HEK293T (cell line): ENCODE measurements around the gene TTC9B.

Experiments used
- ARNT ChIP-seq: fragments of 450-650 bp; IDR thresholded peaks from 2 replicates; pipeline ENCODE4 v1.6.1; 2017; ENCODE audit warnings: mild to moderate bottlenecking
- CTBP1 ChIP-seq: fragments of 450-650 bp; IDR thresholded peaks from 2 replicates; pipeline ENCODE4 v1.6.1; 2016; ENCODE audit warnings: borderline replicate concordance
- ELF4 ChIP-seq: fragments of 450-650 bp; IDR thresholded peaks from 2 replicates; pipeline ENCODE4 v1.6.1; 2017; ENCODE audit warnings: antibody characterized with exemption
- FOXK2 ChIP-seq: fragments of 450-650 bp; IDR thresholded peaks from 2 replicates; pipeline ENCODE4 v1.6.1; 2016; ENCODE audit warnings: mild to moderate bottlenecking
- FOXM1 ChIP-seq: fragments of 450-650 bp; IDR thresholded peaks from 2 replicates; pipeline ENCODE4 v1.6.1; 2017; ENCODE audit warnings: mild to moderate bottlenecking, borderline replicate concordance
- L3MBTL2 ChIP-seq: fragments of 450-650 bp; conservative IDR thresholded peaks from 2 replicates; pipeline ENCODE4 v1.6.1; 2016; ENCODE audit warnings: mild to moderate bottlenecking
- NFRKB ChIP-seq: fragments of 450-650 bp; IDR thresholded peaks from 2 replicates; pipeline ENCODE4 v1.6.1; 2016; ENCODE audit warnings: mild to moderate bottlenecking, moderate library complexity
- SP1 ChIP-seq: fragments of 450-650 bp; IDR thresholded peaks from 2 replicates; pipeline ENCODE4 v1.6.1; 2017
- ZNF384 ChIP-seq: fragments of 450-650 bp; IDR thresholded peaks from 2 replicates; pipeline ENCODE4 v1.6.1; 2016

DNA sequence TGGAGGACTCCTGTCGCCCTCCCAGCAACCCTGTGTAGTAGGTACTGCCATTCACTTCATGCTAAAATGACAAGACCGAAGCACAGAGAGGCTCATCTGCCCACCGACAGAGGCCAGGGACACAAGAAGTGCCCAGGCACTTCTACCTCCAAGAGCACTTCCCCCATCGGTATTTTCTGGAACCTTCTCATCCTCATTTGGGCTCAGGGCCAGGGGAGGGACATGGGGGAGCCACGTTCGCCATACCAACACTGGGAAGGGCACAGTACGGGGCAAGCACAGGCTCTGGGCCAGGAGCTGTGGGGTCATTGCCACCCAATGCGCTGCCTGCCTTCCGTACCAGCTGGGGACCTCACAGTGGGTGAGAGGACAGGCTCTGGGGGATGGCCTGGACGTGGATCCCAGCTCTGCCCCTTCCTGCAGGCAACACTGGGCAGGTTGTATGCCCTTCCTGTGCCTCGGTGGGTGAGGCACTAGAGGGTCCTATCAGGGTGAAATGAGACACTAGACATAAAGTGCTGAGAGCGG, 29.6 kb upstream of the TTC9B start:
- TF ChIP-seq FOXK2, result no peak
- no peak for TF ChIP-seq ELF4
- TF ChIP-seq FOXM1, result no peak
- no peak for TF ChIP-seq L3MBTL2
- no peak for TF ChIP-seq CTBP1
- no peak for TF ChIP-seq ZNF384
- TF ChIP-seq SP1, result no peak
- no peak for TF ChIP-seq NFRKB
- TF ChIP-seq ARNT, result no peak
